ENCODE measurements around the gene CHN1.

The CHN1 gene

GRCh38 chr2:174835797-174836255, 169.4 kb downstream of the CHN1 start:
- Histone ChIP-seq H2BK15ac (ENCODE audit: low read depth, poor library complexity, severe bottlenecking) (no peak overlapping the region), H3K4me3 (ENCODE audit: insufficient read depth in 1 of 2, low read depth in 1 of 2, low read length in 2 of 2) (peak overlapping the region in 1 of 2 experiments; percentile 50), H2BK5ac (ENCODE audit: low read depth, low read length, poor library complexity, severe bottlenecking) (no peak overlapping the region), H3K4ac (ENCODE audit: low read depth in 1 of 2, low read length in 2 of 2) (peak overlapping the region in 1 of 2 experiments; percentile 64), H3K36me3 (ENCODE audit: control insufficient read depth in 1 of 2, insufficient read depth in 2 of 2, low read depth in 1 of 2, low read length in 2 of 2) (no peaks in the 10 kb centered on the region), H3K79me1 (replicated peaks; ENCODE audit: low read length, poor library complexity, severe bottlenecking) (no peaks in the 10 kb centered on the region), H3K14ac (ENCODE audit: low read length in 2 of 2) (no peak overlapping the region), H2AFZ (ENCODE audit: low read depth, low read length) (no peak overlapping the region), H3K18ac (ENCODE audit: low read depth in 1 of 2, low read length in 2 of 2) (peak overlapping the region; percentile 52 to 97), H3K4me1 (ENCODE audit: control insufficient read depth, insufficient read depth, low read depth, low read length) (peaks cover 2% of the 10 kb centered on the region), H3K9me3 (ENCODE audit: control insufficient read depth, low read length) (no peaks in the 10 kb centered on the region), H4K91ac (ENCODE audit: low read length) (peak overlapping the region; percentile 83), H4K8ac (ENCODE audit: low read length) (peak overlapping the region; percentile 84), H3K27ac (ENCODE audit: low read length, poor library complexity, severe bottlenecking) (peak overlapping the region; percentile 39), H2AK5ac (ENCODE audit: low read length, severe bottlenecking) (peak overlapping the region; percentile 74), H2BK12ac (ENCODE audit: low read length in 2 of 2) (peak overlapping the region; percentile 50 to 84), H3K9ac (ENCODE audit: low read length) (peak overlapping the region; percentile 53), H2BK120ac (ENCODE audit: low read depth, low read length) (no peak overlapping the region), H3K4me2 (ENCODE audit: low read length, poor library complexity, severe bottlenecking) (no peak overlapping the region), H3K23ac (ENCODE audit: low read length in 2 of 2) (no peak overlapping the region), H3K27me3 (ENCODE audit: control insufficient read depth in 1 of 2, insufficient read depth in 1 of 2, low read length in 2 of 2) (no peaks in the 10 kb centered on the region)
- 34% methylated on average over 2 of the region's 2 CpGs for WGBS
- DNase-seq: peak; percentile 95

GRCh38 chr2:174833737-174834136, 171.4 kb downstream of the CHN1 start:
- Histone ChIP-seq H3K27me3 (ENCODE audit: control insufficient read depth in 1 of 2, insufficient read depth in 1 of 2, low read length in 2 of 2) (no peaks in the 10 kb centered on the region), H3K4me1 (ENCODE audit: control insufficient read depth, insufficient read depth, low read depth, low read length) (peaks cover 2% of the 10 kb centered on the region), H3K9ac (ENCODE audit: low read length) (no peak overlapping the region), H3K4ac (ENCODE audit: low read depth in 1 of 2, low read length in 2 of 2) (peak overlapping the region; percentile 6 to 19), H2BK12ac (ENCODE audit: low read length in 2 of 2) (no peak overlapping the region), H2AFZ (ENCODE audit: low read depth, low read length) (no peak overlapping the region), H3K27ac (ENCODE audit: low read length, poor library complexity, severe bottlenecking) (no peak overlapping the region), H3K9me3 (ENCODE audit: control insufficient read depth, low read length) (no peaks in the 10 kb centered on the region), H3K23ac (ENCODE audit: low read length in 2 of 2) (no peak overlapping the region), H3K18ac (ENCODE audit: low read depth in 1 of 2, low read length in 2 of 2) (peak overlapping the region in 1 of 2 experiments; percentile 21), H2AK5ac (ENCODE audit: low read length, severe bottlenecking) (no peak overlapping the region), H3K4me2 (ENCODE audit: low read length, poor library complexity, severe bottlenecking) (no peak overlapping the region), H3K36me3 (ENCODE audit: control insufficient read depth in 1 of 2, insufficient read depth in 2 of 2, low read depth in 1 of 2, low read length in 2 of 2) (no peaks in the 10 kb centered on the region), H2BK15ac (ENCODE audit: low read depth, poor library complexity, severe bottlenecking) (no peak overlapping the region), H4K91ac (ENCODE audit: low read length) (no peak overlapping the region), H2BK5ac (ENCODE audit: low read depth, low read length, poor library complexity, severe bottlenecking) (no peak overlapping the region), H3K14ac (ENCODE audit: low read length in 2 of 2) (no peak overlapping the region), H3K4me3 (ENCODE audit: insufficient read depth in 1 of 2, low read depth in 1 of 2, low read length in 2 of 2) (no peak overlapping the region), H3K79me1 (replicated peaks; ENCODE audit: low read length, poor library complexity, severe bottlenecking) (no peaks in the 10 kb centered on the region), H2BK120ac (ENCODE audit: low read depth, low read length) (no peak overlapping the region), H4K8ac (ENCODE audit: low read length) (no peak overlapping the region)
- WGBS: 93% methylated on average over 3 of the region's 3 CpGs
- DNase-seq: no peak

GRCh38 chr2:174830561-174830960, 174.6 kb downstream of the CHN1 start:
- no peak overlapping the region for H3K14ac ChIP-seq (ENCODE audit: low read length in 2 of 2)
- whole genome bisulfite sequencing: 100% methylated on average over 2 of the region's 6 CpGs
- peak overlapping the region in 1 of 2 experiments; percentile 3 for H3K18ac ChIP-seq (ENCODE audit: low read depth in 1 of 2, low read length in 2 of 2)
- no peak overlapping the region for H2BK120ac ChIP-seq (ENCODE audit: low read depth, low read length)
- no peak overlapping the region for H2BK12ac ChIP-seq (ENCODE audit: low read length in 2 of 2)
- H4K8ac ChIP-seq (ENCODE audit: low read length): no peak overlapping the region
- DNase-seq: no peak
- no peak overlapping the region for H3K4ac ChIP-seq (ENCODE audit: low read depth in 1 of 2, low read length in 2 of 2)
- H3K4me1 ChIP-seq (ENCODE audit: control insufficient read depth, insufficient read depth, low read depth, low read length): no peaks in the 10 kb centered on the region
- no peak overlapping the region for H2AFZ ChIP-seq (ENCODE audit: low read depth, low read length)
- no peaks in the 10 kb centered on the region for H3K79me1 ChIP-seq (replicated peaks; ENCODE audit: low read length, poor library complexity, severe bottlenecking)
- H2BK15ac ChIP-seq (ENCODE audit: low read depth, poor library complexity, severe bottlenecking): no peak overlapping the region
- H2BK5ac ChIP-seq (ENCODE audit: low read depth, low read length, poor library complexity, severe bottlenecking): no peak overlapping the region
- no peaks in the 10 kb centered on the region for H3K36me3 ChIP-seq (ENCODE audit: control insufficient read depth in 1 of 2, insufficient read depth in 2 of 2, low read depth in 1 of 2, low read length in 2 of 2)
- H3K9me3 ChIP-seq (ENCODE audit: control insufficient read depth, low read length): no peaks in the 10 kb centered on the region
- no peak overlapping the region for H4K91ac ChIP-seq (ENCODE audit: low read length)
- H3K27me3 ChIP-seq (ENCODE audit: control insufficient read depth in 1 of 2, insufficient read depth in 1 of 2, low read length in 2 of 2): no peaks in the 10 kb centered on the region
- no peak overlapping the region for H3K9ac ChIP-seq (ENCODE audit: low read length)
- H3K4me2 ChIP-seq (ENCODE audit: low read length, poor library complexity, severe bottlenecking): no peak overlapping the region
- H2AK5ac ChIP-seq (ENCODE audit: low read length, severe bottlenecking): no peak overlapping the region
- H3K4me3 ChIP-seq (ENCODE audit: insufficient read depth in 1 of 2, low read depth in 1 of 2, low read length in 2 of 2): no peak overlapping the region
- no peak overlapping the region for H3K23ac ChIP-seq (ENCODE audit: low read length in 2 of 2)
- H3K27ac ChIP-seq (ENCODE audit: low read length, poor library complexity, severe bottlenecking): no peak overlapping the region

GRCh38 chr2:174829550-174829949, 175.6 kb downstream of the CHN1 start:
- Histone ChIP-seq H3K36me3 (ENCODE audit: control insufficient read depth in 1 of 2, insufficient read depth in 2 of 2, low read depth in 1 of 2, low read length in 2 of 2) (no peaks in the 10 kb centered on the region), H3K4me2 (ENCODE audit: low read length, poor library complexity, severe bottlenecking) (no peak overlapping the region), H3K79me1 (replicated peaks; ENCODE audit: low read length, poor library complexity, severe bottlenecking) (no peaks in the 10 kb centered on the region), H3K4me3 (ENCODE audit: insufficient read depth in 1 of 2, low read depth in 1 of 2, low read length in 2 of 2) (no peak overlapping the region), H4K91ac (ENCODE audit: low read length) (no peak overlapping the region), H3K4ac (ENCODE audit: low read depth in 1 of 2, low read length in 2 of 2) (no peak overlapping the region), H3K4me1 (ENCODE audit: control insufficient read depth, insufficient read depth, low read depth, low read length) (no peaks in the 10 kb centered on the region), H2BK120ac (ENCODE audit: low read depth, low read length) (no peak overlapping the region), H3K18ac (ENCODE audit: low read depth in 1 of 2, low read length in 2 of 2) (no peak overlapping the region), H2BK5ac (ENCODE audit: low read depth, low read length, poor library complexity, severe bottlenecking) (no peak overlapping the region), H2AFZ (ENCODE audit: low read depth, low read length) (no peak overlapping the region), H2BK15ac (ENCODE audit: low read depth, poor library complexity, severe bottlenecking) (no peak overlapping the region), H3K23ac (ENCODE audit: low read length in 2 of 2) (no peak overlapping the region), H4K8ac (ENCODE audit: low read length) (no peak overlapping the region), H2BK12ac (ENCODE audit: low read length in 2 of 2) (no peak overlapping the region), H3K9me3 (ENCODE audit: control insufficient read depth, low read length) (no peaks in the 10 kb centered on the region), H3K27ac (ENCODE audit: low read length, poor library complexity, severe bottlenecking) (no peak overlapping the region), H3K9ac (ENCODE audit: low read length) (no peak overlapping the region), H3K27me3 (ENCODE audit: control insufficient read depth in 1 of 2, insufficient read depth in 1 of 2, low read length in 2 of 2) (no peaks in the 10 kb centered on the region), H3K14ac (ENCODE audit: low read length in 2 of 2) (no peak overlapping the region), H2AK5ac (ENCODE audit: low read length, severe bottlenecking) (no peak overlapping the region)
- DNase-seq: no peak
- 86% methylated on average over 2 of the region's 3 CpGs for WGBS
